HG03521 (cell line): ENCODE results near the gene NPTXR.
"Not testable (repeated sequence)": the region's sequence is repeated elsewhere in the genome, so short reads cannot be mapped to it uniquely, and the experiment has no call there.

Experiments used
- ATAC-seq: cut with Tn5 transposase; IDR thresholded peaks from one replicate; pipeline ENCODE4 v1.9.1; 2021; ENCODE audit warnings: mild to moderate bottlenecking, moderate library complexity; ENCODE audit not compliant: unreplicated experiment

Gene NPTXR

GRCh38 chr22:38832005-38832978, 11.5 kb downstream of the NPTXR start:
- ATAC-seq = no peak

GRCh38 chr22:38831166-38831945, 12.5 kb downstream of the NPTXR start:
- ATAC-seq = no peak

GRCh38 chr22:38830845-38831108, 13.1 kb downstream of the NPTXR start:
- ATAC-seq = no peak

GRCh38 chr22:38830026-38830844, 13.6 kb downstream of the NPTXR start:
- ATAC-seq = no peak

- ATAC-seq = no peak
Observed at GRCh38 chr22:38829485-38829884, 14.3 kb downstream of the NPTXR start.

GRCh38 chr22:38828616-38829205, 15.1 kb downstream of the NPTXR start:
- no peak for ATAC-seq

GRCh38 chr22:38828191-38828590, 15.6 kb downstream of the NPTXR start:
- ATAC-seq = no peak

GRCh38 chr22:38827510-38827909, 16.3 kb downstream of the NPTXR start:
- ATAC-seq = no peak

GRCh38 chr22:38826801-38827200, 17.0 kb downstream of the NPTXR start:
- ATAC-seq = no peak

- no peak for ATAC-seq
Observed at GRCh38 chr22:38826386-38826785, 17.4 kb downstream of the NPTXR start.

- ATAC-seq = no peak
Observed at GRCh38 chr22:38824585-38824984, 19.2 kb downstream of the NPTXR start.

GRCh38 chr22:38823637-38824036, 20.2 kb downstream of the NPTXR start:
- ATAC-seq = no peak

GRCh38 chr22:38823076-38823475, 20.8 kb downstream of the NPTXR start:
- no peak for ATAC-seq

GRCh38 chr22:38820020-38820419, 23.8 kb downstream of the NPTXR start:
- ATAC-seq = no peak

GRCh38 chr22:38819387-38819940, 24.4 kb downstream of the NPTXR start:
- ATAC-seq = no peak

- no peak for ATAC-seq
Observed at GRCh38 chr22:38817196-38817595, 26.6 kb downstream of the NPTXR start.

GRCh38 chr22:38815842-38816241, 28.0 kb downstream of the NPTXR start:
- no peak for ATAC-seq

- ATAC-seq = no peak
Observed at GRCh38 chr22:38811241-38811640, 32.6 kb downstream of the NPTXR start.

GRCh38 chr22:38805041-38805593, 38.7 kb downstream of the NPTXR start:
- not testable (repeated sequence) for ATAC-seq

- no peak for ATAC-seq
Observed at GRCh38 chr22:38802671-38803121, 41.1 kb downstream of the NPTXR start.
